ENCODE data around the gene INTS6.

Gene INTS6

GRCh38 chr13:51477149-51477548 lies 24.3 kb upstream of the INTS6 start:
- Mint-ChIP-seq H3K27ac (no peak overlapping the region), H3K9me3 (no peaks in the 10 kb centered on the region), H3K4me3 (no peak overlapping the region), H3K27me3 (no peaks in the 10 kb centered on the region), H3K4me1 (ENCODE audit: low read depth in 2 of 2) (no peaks in the 10 kb centered on the region), H3K36me3 (ENCODE audit: insufficient read depth) (no peaks in the 10 kb centered on the region)
- DNase-seq (no peak), ATAC-seq (replicated peaks) (no peak)

GRCh38 chr13:51475727-51476501 lies 23.1 kb upstream of the INTS6 start:
- H3K36me3 Mint-ChIP-seq (ENCODE audit: insufficient read depth): no peaks in the 10 kb centered on the region
- DNase-seq: no peak
- no peak for ATAC-seq (replicated peaks)
- no peaks in the 10 kb centered on the region for H3K27me3 Mint-ChIP-seq
- H3K4me3 Mint-ChIP-seq: no peak overlapping the region
- H3K27ac Mint-ChIP-seq: no peak overlapping the region
- H3K9me3 Mint-ChIP-seq: no peaks in the 10 kb centered on the region
- H3K4me1 Mint-ChIP-seq (ENCODE audit: low read depth in 2 of 2): no peaks in the 10 kb centered on the region

GRCh38 chr13:51469790-51470189 lies 17.0 kb upstream of the INTS6 start:
- no peak for ATAC-seq (replicated peaks)
- H3K4me1 Mint-ChIP-seq (ENCODE audit: low read depth in 2 of 2): no peaks in the 10 kb centered on the region
- H3K9me3 Mint-ChIP-seq: no peaks in the 10 kb centered on the region
- H3K4me3 Mint-ChIP-seq: no peak overlapping the region
- no peak for DNase-seq
- no peaks in the 10 kb centered on the region for H3K36me3 Mint-ChIP-seq (ENCODE audit: insufficient read depth)
- no peak overlapping the region for H3K27ac Mint-ChIP-seq
- H3K27me3 Mint-ChIP-seq: peaks cover 5 to 13% of the 10 kb centered on the region in 2 donors

- H3K4me3 Mint-ChIP-seq: no peak overlapping the region
- peaks cover 5 to 13% of the 10 kb centered on the region in 2 donors for H3K27me3 Mint-ChIP-seq
- no peak overlapping the region for H3K27ac Mint-ChIP-seq
- DNase-seq: no peak
- ATAC-seq (replicated peaks): no peak
- H3K9me3 Mint-ChIP-seq: no peaks in the 10 kb centered on the region
- no peaks in the 10 kb centered on the region for H3K4me1 Mint-ChIP-seq (ENCODE audit: low read depth in 2 of 2)
- H3K36me3 Mint-ChIP-seq (ENCODE audit: insufficient read depth): no peaks in the 10 kb centered on the region
These were observed 14.9 kb upstream of the INTS6 start for GRCh38 chr13:51467730-51468129.

DNA sequence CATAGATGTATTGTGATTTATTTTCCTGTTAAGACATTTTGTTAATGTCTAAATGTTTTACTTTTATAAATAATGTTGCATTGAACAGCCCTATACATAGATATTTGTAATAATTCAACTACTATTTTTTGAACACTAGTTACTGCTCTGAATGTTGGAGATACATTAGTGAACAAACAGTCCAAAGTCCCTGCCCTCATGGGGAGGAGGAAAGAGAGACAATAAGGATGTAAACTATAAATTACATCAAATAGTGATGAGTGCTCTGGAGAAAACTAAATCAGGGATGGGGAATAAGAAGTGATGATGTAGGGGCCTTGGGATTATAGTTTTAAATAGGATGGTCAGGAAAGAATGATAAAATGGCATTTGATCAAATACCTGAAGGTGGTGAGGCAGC lies 12.3 kb upstream of the INTS6 start:
- no peak for DNase-seq
- no peak overlapping the region for H3K27ac Mint-ChIP-seq
- H3K4me3 Mint-ChIP-seq: no peak overlapping the region
- no peaks in the 10 kb centered on the region for H3K36me3 Mint-ChIP-seq (ENCODE audit: insufficient read depth)
- ATAC-seq (replicated peaks): no peak
- no peaks in the 10 kb centered on the region for H3K9me3 Mint-ChIP-seq
- peaks cover 5 to 13% of the 10 kb centered on the region in 2 donors for H3K27me3 Mint-ChIP-seq
- H3K4me1 Mint-ChIP-seq (ENCODE audit: low read depth in 2 of 2): no peaks in the 10 kb centered on the region

GRCh38 chr13:51457086-51457815 lies 4.4 kb upstream of the INTS6 start:
- peaks cover 17 to 24% of the 10 kb centered on the region in 2 donors for H3K4me1 Mint-ChIP-seq (ENCODE audit: low read depth in 2 of 2)
- DNase-seq (no peak), ATAC-seq (replicated peaks) (no peak)
- no peak overlapping the region for H3K4me3 Mint-ChIP-seq
- no peak overlapping the region for H3K27ac Mint-ChIP-seq
- H3K27me3 Mint-ChIP-seq: no peaks in the 10 kb centered on the region
- H3K9me3 Mint-ChIP-seq: no peaks in the 10 kb centered on the region
- peaks cover 24% of the 10 kb centered on the region for H3K36me3 Mint-ChIP-seq (ENCODE audit: insufficient read depth)

DNA sequence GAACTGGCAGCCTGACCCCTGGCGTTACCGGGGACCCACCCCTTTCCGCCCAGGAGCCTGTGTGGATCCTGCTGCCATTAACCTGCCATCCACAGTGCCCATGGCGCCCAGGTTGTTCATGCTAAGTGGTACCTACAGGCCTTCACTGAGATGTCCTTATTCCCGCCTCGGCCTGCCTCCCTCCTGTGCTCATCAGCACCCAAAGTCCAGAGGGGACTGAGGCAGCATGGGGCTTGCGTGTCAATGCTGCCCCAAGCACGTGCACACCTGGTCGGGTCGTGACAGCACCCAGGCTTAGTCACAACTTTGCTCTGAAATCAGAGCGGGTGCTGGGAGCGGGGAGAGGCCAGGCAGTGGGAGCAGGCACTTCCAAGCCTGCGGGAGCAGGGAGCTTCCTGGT lies 3.7 kb upstream of the INTS6 start:
- Mint-ChIP-seq H3K36me3 (ENCODE audit: insufficient read depth) (peaks cover 32% of the 10 kb centered on the region), H3K4me3 (no peak overlapping the region), H3K9me3 (no peaks in the 10 kb centered on the region), H3K27me3 (no peaks in the 10 kb centered on the region), H3K4me1 (ENCODE audit: low read depth in 2 of 2) (peaks cover 17 to 24% of the 10 kb centered on the region in 2 donors), H3K27ac (no peak overlapping the region)
- ATAC-seq (replicated peaks): no peak
- DNase-seq: no peak

DNA sequence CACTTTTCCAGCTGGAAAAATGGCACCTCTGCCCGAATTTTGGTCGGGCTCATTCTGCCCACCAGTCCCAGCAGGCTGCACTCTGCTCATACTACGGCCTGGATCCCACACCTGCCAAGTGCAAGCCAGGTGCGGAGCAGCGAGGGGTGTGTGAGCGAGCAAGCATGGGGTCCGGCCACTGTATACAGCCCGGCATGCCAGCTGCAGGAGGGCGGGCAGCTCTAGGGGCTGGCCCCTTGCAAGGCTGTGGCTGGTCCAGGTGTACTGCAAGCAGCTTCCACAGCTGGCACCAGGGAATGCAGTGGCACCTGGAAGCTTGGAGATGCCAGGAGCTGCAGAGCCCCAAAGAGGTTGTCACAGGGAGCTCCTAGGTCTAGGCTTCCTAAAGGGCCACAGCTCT lies 2.7 kb upstream of the INTS6 start:
- Mint-ChIP-seq H3K4me1 (ENCODE audit: low read depth in 2 of 2) (peaks cover 21 to 30% of the 10 kb centered on the region in 2 donors), H3K27me3 (no peaks in the 10 kb centered on the region), H3K36me3 (ENCODE audit: insufficient read depth) (peaks cover 42% of the 10 kb centered on the region), H3K27ac (peak overlapping the region in 1 of 2 donors; percentile 80), H3K4me3 (no peak overlapping the region), H3K9me3 (no peaks in the 10 kb centered on the region)
- DNase-seq (no peak), ATAC-seq (replicated peaks) (no peak)

DNA sequence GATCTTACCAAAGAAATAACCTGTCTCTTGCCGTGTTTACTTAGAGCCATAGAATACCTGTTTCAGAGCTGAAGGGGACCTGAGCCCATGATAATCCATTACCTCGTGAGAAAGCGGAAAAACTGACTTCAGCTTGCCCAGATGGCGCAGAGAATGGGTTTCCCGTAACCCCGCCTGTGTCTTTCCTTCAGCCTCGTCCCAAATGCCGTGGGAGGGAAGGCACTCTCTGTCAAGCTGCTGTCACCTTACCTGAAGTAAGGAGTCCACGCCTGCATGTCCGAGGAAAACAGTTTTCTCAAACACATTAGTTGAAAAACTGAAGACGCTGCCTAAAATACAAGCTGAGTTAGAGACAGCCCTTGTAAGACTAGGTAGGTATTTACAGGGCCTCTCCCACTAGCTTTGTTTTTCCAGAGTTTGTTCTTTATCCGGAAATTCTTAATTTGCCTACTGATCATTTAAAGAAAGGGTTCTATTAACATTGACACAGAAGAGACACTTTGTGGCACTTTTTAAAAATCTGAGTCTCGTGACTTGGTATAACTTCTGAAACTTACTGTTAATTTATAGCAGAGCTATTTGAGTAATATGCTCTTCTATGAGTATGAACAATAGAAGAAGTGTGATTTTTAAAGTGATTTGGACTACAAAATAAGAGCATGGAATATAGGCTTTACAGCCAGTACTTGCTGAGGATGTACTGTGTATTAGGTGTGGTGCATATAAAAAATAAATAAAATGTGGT lies 1.3 kb upstream of the INTS6 start:
- H3K27ac Mint-ChIP-seq: peak overlapping the region; percentile 90 to 91
- no peak for DNase-seq
- peak overlapping the region; percentile 74 to 82 for H3K4me3 Mint-ChIP-seq
- H3K27me3 Mint-ChIP-seq: no peaks in the 10 kb centered on the region
- no peak for ATAC-seq (replicated peaks)
- no peaks in the 10 kb centered on the region for H3K9me3 Mint-ChIP-seq
- peaks cover 26 to 40% of the 10 kb centered on the region in 2 donors for H3K4me1 Mint-ChIP-seq (ENCODE audit: low read depth in 2 of 2)
- H3K36me3 Mint-ChIP-seq (ENCODE audit: insufficient read depth): peaks cover 53% of the 10 kb centered on the region

DNA sequence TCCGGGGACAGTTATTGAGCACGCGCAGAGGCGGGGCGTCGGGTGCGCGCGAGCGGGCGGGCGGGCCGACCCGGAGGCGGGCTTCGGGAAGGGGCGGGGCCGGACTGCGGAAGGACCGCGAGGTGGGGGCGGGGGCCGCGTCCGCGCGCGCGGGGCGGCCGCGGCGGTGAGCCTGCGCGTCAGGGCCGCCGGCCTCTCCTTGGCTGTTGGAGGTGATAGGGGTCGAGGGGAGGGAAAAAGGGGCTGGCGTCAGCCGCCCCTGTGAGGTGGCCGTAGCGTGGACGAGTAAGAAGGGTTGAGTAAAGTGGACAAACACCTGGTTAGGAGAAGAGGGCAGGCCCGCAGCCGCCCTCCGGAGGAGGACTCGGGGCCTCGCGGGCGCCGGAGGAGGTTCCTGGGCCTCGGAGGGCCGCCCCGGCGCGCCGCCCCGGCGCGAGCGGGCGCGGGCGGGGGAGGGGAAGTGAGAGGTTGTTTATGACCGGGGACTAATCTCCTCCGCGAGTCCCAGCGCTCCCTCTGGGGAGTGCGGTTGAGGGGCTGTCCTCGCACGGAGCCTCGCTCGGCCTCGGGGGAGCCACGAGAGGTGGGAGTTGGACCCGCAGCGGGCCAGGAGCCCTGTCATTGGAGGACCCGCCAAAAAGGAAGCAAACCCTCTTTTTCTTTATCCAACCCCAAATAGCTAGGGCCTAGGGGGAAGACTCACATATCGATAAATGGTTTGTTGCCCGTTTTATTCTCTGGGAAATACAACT lies 547 bp upstream of the INTS6 start:
- Mint-ChIP-seq H3K9me3 (no peaks in the 10 kb centered on the region), H3K4me1 (ENCODE audit: low read depth in 2 of 2) (peaks cover 26 to 44% of the 10 kb centered on the region in 2 donors), H3K4me3 (peak overlapping the region; percentile 74 to 82), H3K36me3 (ENCODE audit: insufficient read depth) (peaks cover 55% of the 10 kb centered on the region), H3K27ac (peak overlapping the region; percentile 90 to 91), H3K27me3 (no peaks in the 10 kb centered on the region)
- peak; percentile 69 to 78 (median 76) for DNase-seq
- ATAC-seq (replicated peaks): peak; percentile 47

- Mint-ChIP-seq H3K27ac (peak overlapping the region; percentile 90 to 91), H3K36me3 (ENCODE audit: insufficient read depth) (peaks cover 55% of the 10 kb centered on the region), H3K4me3 (peak overlapping the region; percentile 74 to 82), H3K9me3 (no peaks in the 10 kb centered on the region), H3K4me1 (ENCODE audit: low read depth in 2 of 2) (peaks cover 26 to 39% of the 10 kb centered on the region in 2 donors), H3K27me3 (no peaks in the 10 kb centered on the region)
- peak; percentile 65 to 75 (median 65) for DNase-seq
- peak; percentile 16 for ATAC-seq (replicated peaks)
These were observed 1.1 kb downstream of the INTS6 start for GRCh38 chr13:51451467-51452360.

DNA sequence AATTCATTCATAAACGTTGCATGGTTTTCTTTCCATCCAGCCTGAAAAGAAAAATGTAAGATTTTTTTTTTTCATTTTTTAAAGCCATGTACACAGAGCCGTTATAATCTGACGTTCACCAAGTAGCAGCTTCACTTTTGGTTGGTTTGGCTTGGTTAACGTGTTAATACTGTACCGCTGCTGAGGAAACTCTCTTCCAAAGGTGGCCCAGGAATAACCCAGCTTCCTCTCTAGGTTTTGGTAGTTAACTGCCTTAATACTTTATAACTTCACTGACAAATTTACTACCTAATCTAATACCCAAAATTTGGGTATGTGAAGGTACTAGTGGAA lies 1.7 kb downstream of the INTS6 start:
- ATAC-seq (replicated peaks) (no peak), DNase-seq (peak in 1 of 3 experiments; percentile 6)
- peaks cover 54% of the 10 kb centered on the region for H3K36me3 Mint-ChIP-seq (ENCODE audit: insufficient read depth)
- H3K27me3 Mint-ChIP-seq: no peaks in the 10 kb centered on the region
- peak overlapping the region; percentile 90 to 91 for H3K27ac Mint-ChIP-seq
- H3K4me3 Mint-ChIP-seq: peak overlapping the region; percentile 74 to 82
- no peaks in the 10 kb centered on the region for H3K9me3 Mint-ChIP-seq
- H3K4me1 Mint-ChIP-seq (ENCODE audit: low read depth in 2 of 2): peaks cover 26 to 45% of the 10 kb centered on the region in 2 donors
